ENCODE measurements around the gene UTP3. TPM values are rescaled to one million over a fixed set of nuclear protein-coding genes. Genes with fewer than 3 reads are reported as not detected.
"Not testable (repeated sequence)": the region's sequence is repeated elsewhere in the genome, so short reads cannot be mapped to it uniquely, and the experiment has no call there.

The UTP3 gene
- total and polyA plus RNA-seq, 9 donors = 10.3 to 25.0 (median 21.5) TPM

DNA sequence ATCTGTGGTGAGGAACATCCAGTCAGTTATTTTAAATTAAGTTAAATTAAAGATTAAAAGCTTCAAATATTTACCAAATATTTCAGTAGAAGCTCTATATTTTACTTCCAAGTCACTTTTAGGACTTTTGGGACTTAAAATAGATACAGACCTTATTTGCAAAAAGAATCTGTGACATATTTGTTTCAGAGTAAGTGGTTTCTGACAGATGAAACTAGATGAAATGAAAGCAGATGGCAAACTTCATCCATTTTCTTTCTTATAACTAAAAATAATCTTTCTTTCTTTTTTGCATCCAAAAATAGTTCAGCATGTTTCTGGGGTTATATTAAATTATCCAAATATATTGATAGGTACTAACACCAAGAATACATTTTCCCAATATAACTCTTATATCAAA, 6.6 kb upstream of the UTP3 start:
- H3K27me3 ChIP-seq = no peaks in the 10 kb centered on the region
- H3K4me3 ChIP-seq = no peak overlapping the region
- H3K4me1 ChIP-seq (ENCODE audit: insufficient read depth) = no peaks in the 10 kb centered on the region
- no peaks in the 10 kb centered on the region for H3K36me3 ChIP-seq
- H3K27ac ChIP-seq = no peak overlapping the region
- H3K9me3 ChIP-seq = no peaks in the 10 kb centered on the region
- TF ChIP-seq, protein P1, sequence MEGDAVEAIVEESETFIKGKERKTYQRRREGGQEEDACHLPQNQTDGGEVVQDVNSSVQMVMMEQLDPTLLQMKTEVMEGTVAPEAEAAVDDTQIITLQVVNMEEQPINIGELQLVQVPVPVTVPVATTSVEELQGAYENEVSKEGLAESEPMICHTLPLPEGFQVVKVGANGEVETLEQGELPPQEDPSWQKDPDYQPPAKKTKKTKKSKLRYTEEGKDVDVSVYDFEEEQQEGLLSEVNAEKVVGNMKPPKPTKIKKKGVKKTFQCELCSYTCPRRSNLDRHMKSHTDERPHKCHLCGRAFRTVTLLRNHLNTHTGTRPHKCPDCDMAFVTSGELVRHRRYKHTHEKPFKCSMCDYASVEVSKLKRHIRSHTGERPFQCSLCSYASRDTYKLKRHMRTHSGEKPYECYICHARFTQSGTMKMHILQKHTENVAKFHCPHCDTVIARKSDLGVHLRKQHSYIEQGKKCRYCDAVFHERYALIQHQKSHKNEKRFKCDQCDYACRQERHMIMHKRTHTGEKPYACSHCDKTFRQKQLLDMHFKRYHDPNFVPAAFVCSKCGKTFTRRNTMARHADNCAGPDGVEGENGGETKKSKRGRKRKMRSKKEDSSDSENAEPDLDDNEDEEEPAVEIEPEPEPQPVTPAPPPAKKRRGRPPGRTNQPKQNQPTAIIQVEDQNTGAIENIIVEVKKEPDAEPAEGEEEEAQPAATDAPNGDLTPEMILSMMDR (IDR thresholded peaks at IDR 0.05) = no peak
- no peak for TF ChIP-seq EP300 (IDR thresholded peaks at IDR 0.05)
- TF ChIP-seq POLR2A (IDR thresholded peaks at IDR 0.05) = no peak
- intact Hi-C loops (cut with DNase I) = no loop called here
- DNase-seq = no peak

DNA sequence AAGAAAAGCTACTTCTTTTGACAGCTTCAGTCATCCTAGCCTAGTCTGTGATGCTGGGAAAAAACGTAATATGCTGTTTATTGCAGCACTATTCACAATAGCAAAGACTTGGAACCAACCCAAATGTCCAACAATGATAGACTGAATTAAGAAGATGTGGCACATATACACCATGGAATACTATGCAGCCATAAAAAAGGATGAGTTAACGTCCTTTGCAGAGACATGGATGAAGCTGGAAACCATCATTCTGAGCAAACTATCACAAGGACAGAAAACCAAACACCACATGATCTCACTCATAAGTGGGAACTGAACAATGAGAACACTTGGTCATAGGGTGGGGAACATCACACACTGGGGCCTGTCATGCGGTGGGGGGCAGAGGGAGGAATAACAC, 6.2 kb upstream of the UTP3 start:
- H3K27ac ChIP-seq; H3K36me3 ChIP-seq; H3K4me3 ChIP-seq; H3K4me1 ChIP-seq (ENCODE audit: insufficient read depth); intact Hi-C loops (cut with DNase I); H3K9me3 ChIP-seq; H3K27me3 ChIP-seq; DNase-seq: not testable (repeated sequence)
- WGBS, 3 donors = 74 to 82% (median 80%) methylated on average over 3 of the region's 3 CpGs

DNA sequence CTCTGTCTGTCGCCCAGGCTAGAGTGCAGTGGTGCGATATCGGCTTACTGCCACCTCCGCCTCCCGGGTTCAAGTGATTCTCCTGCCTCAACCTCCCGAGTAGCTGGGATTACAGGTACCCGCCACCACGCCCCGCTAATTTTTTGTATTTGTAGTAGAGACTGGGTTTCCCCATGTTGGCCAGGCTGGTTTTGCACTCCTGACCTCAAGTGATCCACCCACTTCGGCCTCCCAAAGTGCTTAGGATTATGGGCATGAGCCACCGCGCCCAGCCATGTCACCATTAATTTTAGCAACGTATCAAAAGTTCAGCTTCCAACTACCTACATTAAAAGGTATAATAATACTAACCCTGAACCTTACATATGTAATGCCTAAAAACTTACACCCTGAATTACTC, 940 bp upstream of the UTP3 start:
- Histone ChIP-seq H3K9me3 (no peaks in the 10 kb centered on the region), H3K27ac (peak overlapping the region; percentile 74 to 90), H3K4me3 (peak overlapping the region; percentile 83), H3K27me3 (no peaks in the 10 kb centered on the region), H3K36me3 (no peaks in the 10 kb centered on the region), H3K4me1 (ENCODE audit: insufficient read depth) (peaks cover 4% of the 10 kb centered on the region)
- no peak for TF ChIP-seq EP300 (IDR thresholded peaks at IDR 0.05)
- TF ChIP-seq, protein P1 (IDR thresholded peaks at IDR 0.05) = no peak
- TF ChIP-seq POLR2A (IDR thresholded peaks at IDR 0.05) = no peak
- 69 to 73% (median 70%) methylated on average over 13 of the region's 13 CpGs for WGBS, 3 donors
- DNase-seq = peak; percentile 16 to 49 (median 41)
- intact Hi-C loops (cut with DNase I) = loop anchor here in 1 of 4 donors (5.0 kb wide), 2 partner anchors 150 to 220 kb away; partner anchors contain the start of gene GRSF1

DNA sequence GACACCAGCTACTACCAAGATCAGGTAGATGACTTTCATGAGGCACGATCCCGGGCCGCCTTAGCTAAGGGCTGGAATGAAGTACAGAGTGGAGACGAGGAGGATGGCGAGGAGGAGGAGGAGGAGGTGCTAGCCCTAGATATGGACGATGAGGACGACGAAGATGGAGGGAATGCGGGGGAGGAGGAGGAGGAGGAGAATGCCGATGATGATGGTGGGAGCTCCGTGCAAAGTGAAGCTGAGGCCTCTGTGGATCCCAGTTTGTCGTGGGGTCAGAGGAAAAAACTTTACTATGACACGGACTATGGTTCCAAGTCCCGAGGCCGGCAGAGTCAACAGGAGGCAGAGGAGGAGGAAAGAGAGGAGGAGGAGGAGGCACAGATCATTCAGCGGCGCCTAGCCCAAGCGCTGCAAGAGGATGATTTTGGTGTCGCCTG, 481 bp downstream of the UTP3 start:
- Histone ChIP-seq H3K36me3 (no peaks in the 10 kb centered on the region), H3K27me3 (no peaks in the 10 kb centered on the region), H3K4me1 (ENCODE audit: insufficient read depth) (peaks cover 4% of the 10 kb centered on the region), H3K4me3 (peak overlapping the region; percentile 83), H3K27ac (peak overlapping the region in 1 of 2 donors; percentile 90), H3K9me3 (no peaks in the 10 kb centered on the region)
- TF ChIP-seq, protein P1 (IDR thresholded peaks at IDR 0.05) = no peak
- TF ChIP-seq EP300 (IDR thresholded peaks at IDR 0.05) (no peak), POLR2A (IDR thresholded peaks at IDR 0.05) (no peak)
- intact Hi-C loops (cut with DNase I) = loop anchor here in 1 of 4 donors (5.0 kb wide), 2 partner anchors 148 to 218 kb away; partner anchors contain the start of gene GRSF1
- WGBS, 3 donors = 0 to 1% (median 1%) methylated on average over 19 of the region's 19 CpGs
- DNase-seq = no peak

DNA sequence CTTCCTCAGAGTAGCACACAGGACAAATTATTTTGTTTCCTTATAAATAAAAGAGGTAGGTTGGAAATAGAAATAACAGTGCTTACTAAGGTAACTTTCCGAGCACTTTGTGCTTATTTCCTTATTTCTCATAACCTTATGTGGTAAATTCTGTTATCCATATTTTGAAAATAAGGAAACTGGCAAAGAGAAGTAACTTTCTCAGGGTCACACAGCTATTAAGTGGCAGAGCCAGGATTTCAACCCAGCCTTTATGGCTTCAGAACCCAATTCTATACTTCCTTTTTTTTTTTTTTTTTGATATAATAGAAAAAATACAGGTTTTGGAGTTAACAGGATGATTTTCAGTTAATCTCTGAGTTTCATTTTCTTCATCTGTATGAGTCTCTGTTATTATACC, 3.3 kb downstream of the UTP3 start:
- H3K27me3 ChIP-seq = no peaks in the 10 kb centered on the region
- H3K9me3 ChIP-seq = no peaks in the 10 kb centered on the region
- H3K4me1 ChIP-seq (ENCODE audit: insufficient read depth) = peaks cover 4% of the 10 kb centered on the region
- no peak overlapping the region for H3K4me3 ChIP-seq
- WGBS, 3 donors = 56 to 80% (median 60%) methylated on average over 1 of the region's 1 CpG
- H3K27ac ChIP-seq = no peak overlapping the region
- intact Hi-C loops (cut with DNase I) = no loop called here
- no peak for TF ChIP-seq EP300 (IDR thresholded peaks at IDR 0.05)
- no peak for TF ChIP-seq POLR2A (IDR thresholded peaks at IDR 0.05)
- TF ChIP-seq, protein P1 (IDR thresholded peaks at IDR 0.05) = no peak
- no peaks in the 10 kb centered on the region for H3K36me3 ChIP-seq
- no peak for DNase-seq

DNA sequence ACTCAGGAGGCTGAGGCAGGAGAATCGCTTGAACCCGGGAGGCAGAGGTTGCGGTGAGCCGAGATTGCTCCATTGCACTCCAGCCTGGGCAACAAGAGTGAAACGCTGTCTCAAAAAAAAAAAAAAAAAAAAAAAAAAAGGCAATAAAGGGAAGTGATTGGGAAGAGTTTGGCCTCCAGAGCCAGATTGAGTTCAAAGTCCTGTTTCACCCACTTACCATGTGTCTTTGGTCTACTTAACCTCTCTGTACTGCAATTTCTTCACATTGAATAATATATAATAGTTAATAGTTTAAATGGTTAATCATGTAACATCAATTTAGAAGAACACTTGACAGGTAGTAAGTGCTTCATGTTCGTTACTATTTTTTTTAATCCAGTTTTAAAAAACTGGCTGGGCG, 6.3 kb downstream of the UTP3 start:
- DNase-seq; H3K27me3 ChIP-seq; H3K9me3 ChIP-seq; H3K4me3 ChIP-seq; H3K4me1 ChIP-seq (ENCODE audit: insufficient read depth); H3K27ac ChIP-seq; H3K36me3 ChIP-seq; intact Hi-C loops (cut with DNase I): not testable (repeated sequence)
- WGBS, 3 donors = 93 to 96% (median 94%) methylated on average over 7 of the region's 7 CpGs

DNA sequence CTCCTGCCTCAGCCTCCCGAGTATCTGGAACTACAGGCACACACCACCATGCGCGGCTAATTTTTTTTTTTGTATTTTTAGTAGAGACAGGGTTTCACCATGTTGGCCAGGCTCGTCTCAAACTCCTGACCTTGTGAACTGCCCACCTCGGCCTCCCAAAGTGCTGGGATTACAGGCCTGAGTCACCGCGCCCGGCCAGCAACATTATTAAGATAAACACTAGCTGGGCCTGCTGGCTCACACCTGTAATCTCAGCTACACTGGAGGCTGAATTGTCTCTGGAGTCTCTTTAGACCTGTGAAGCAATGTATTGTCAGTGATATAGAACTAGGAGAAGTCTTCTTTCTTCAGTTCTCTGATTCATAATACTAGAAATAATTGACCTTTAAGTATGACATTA, 10.1 kb downstream of the UTP3 start:
- H3K4me1 ChIP-seq (ENCODE audit: insufficient read depth); H3K9me3 ChIP-seq; H3K4me3 ChIP-seq; intact Hi-C loops (cut with DNase I); H3K27me3 ChIP-seq; H3K27ac ChIP-seq; H3K36me3 ChIP-seq; DNase-seq: not testable (repeated sequence)
- WGBS, 3 donors = 76 to 86% (median 77%) methylated on average over 8 of the region's 8 CpGs

Data from ovary (tissue), 9 donors.